ENCODE results near the gene MAGEA10.
"Not testable (repeated sequence)": the region's sequence is repeated elsewhere in the genome, so short reads cannot be mapped to it uniquely, and the experiment has no call there.

MAGEA10 gene

DNA sequence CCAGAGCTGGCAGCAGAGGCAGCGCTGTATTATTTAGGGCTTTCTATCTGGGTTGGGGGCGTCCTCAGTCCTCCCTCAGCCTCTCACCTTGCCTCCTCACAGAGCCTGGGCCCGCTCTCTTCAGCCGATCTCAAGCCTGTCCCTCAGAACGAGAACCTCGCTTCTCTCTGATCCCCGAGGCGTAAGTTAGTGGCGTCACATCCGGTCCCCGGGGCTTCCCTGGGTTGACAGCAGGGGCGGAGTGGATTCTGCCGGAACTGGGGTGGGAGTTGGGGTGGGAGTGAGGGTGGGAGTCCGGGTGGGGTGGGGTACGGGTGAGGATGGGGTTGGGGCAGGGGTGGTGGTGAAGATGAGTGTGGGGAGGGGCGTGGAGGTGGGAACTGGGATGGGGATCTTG lies at the start of gene MAGEA10:
Gene MAGEA10, minus strand, starts transcription at position 190 of the 397 bp plus-strand sequence. CDS start 2,957 bp downstream, outside the sequence.
- Mint-ChIP-seq H3K4me3 (no peak within 1 kb of the TSS), H3K36me3 (ENCODE audit: low read depth) (no peaks in the 10 kb centered on the region), H3K4me1 (ENCODE audit: low read depth) (no peaks in the 10 kb centered on the region), H3K27ac (no peak within 1 kb of the TSS), H3K27me3 (no peaks in the 10 kb centered on the region), H3K9me3 (no peaks in the 10 kb centered on the region)

DNA sequence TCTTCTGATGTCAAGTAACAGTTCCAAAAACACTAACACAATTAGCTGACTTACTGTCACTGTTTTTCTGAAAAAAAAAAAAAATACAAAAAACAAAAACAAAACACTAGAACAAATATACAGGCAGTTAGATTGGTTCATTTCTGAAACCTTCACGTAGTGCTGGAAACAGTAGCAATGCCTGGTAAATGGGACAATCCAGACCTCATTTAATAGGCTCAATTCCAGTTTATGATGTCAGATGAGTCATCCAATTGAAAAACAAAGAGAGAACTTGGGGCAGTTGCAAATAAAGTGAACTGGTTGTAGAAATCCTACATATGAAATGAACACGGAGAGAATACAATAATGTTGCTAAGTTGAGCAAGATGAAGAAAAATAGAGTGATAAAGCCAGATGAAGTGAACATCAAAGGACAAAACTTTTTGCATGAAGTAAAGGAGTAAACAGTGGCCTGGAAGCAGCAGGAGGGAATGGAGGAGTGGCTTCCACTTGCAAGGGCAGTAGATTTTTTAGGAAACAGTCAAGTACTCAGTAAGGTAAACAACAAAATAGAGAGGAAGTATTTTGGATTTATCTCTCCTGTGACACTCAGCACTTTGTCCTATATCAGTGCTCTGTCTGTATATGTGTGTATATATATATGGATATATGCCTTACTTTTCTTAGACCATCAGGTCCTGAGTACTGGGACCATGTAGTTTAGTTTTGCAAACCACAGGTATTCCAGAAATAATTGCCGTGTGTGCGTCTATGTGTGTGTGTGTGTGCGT lies 39.3 kb upstream of the MAGEA10 start:
- no peak overlapping the region for H3K27ac Mint-ChIP-seq
- H3K36me3 Mint-ChIP-seq (ENCODE audit: low read depth), result no peaks in the 10 kb centered on the region
- no peaks in the 10 kb centered on the region for H3K4me1 Mint-ChIP-seq (ENCODE audit: low read depth)
- no peak overlapping the region for H3K4me3 Mint-ChIP-seq
- no peaks in the 10 kb centered on the region for H3K9me3 Mint-ChIP-seq
- no peaks in the 10 kb centered on the region for H3K27me3 Mint-ChIP-seq

DNA sequence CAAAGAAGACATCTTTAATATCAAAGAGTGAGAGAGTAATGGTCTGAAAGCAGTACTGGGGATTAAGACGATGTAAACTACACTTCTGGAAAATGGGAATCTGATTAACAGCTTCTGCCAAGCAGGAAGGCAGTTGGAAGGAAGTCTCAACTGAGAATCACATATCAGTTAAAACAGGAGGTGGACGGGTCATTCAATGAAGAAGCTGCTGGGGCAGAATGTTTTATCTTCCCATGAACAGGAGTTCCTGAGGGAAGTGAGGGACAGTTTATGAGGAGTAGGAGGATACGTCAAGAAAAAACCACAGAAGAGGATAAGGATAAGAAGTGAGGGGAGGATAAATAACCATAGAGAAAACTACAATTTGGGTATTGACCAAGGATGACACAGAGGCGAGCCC lies 38.7 kb upstream of the MAGEA10 start:
- Mint-ChIP-seq H3K4me1 (ENCODE audit: low read depth) (no peaks in the 10 kb centered on the region), H3K27ac (no peak overlapping the region), H3K36me3 (ENCODE audit: low read depth) (no peaks in the 10 kb centered on the region), H3K27me3 (no peaks in the 10 kb centered on the region), H3K4me3 (no peak overlapping the region), H3K9me3 (no peaks in the 10 kb centered on the region)

DNA sequence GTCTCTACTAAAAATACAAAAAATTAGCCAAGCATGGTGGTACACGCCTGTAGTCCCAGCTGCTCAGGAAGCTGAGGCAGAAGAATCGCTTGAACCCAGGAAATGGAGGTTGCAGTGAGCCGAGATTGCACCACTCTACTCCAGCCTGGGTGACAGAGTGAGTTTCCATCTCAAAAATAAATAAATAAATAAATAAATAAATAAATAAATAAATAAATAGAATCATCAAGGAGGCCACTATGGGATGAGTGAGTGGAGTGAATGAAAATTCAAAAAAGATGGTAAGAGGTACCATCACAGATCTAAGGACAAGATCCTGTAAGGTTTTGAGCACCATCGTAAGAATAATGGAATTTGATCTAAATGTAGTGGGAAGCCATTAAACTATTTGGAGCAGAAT lies 37.5 kb upstream of the MAGEA10 start:
- not testable (repeated sequence) for H3K27me3 Mint-ChIP-seq; H3K4me1 Mint-ChIP-seq (ENCODE audit: low read depth); H3K27ac Mint-ChIP-seq; H3K36me3 Mint-ChIP-seq (ENCODE audit: low read depth); H3K4me3 Mint-ChIP-seq; H3K9me3 Mint-ChIP-seq

DNA sequence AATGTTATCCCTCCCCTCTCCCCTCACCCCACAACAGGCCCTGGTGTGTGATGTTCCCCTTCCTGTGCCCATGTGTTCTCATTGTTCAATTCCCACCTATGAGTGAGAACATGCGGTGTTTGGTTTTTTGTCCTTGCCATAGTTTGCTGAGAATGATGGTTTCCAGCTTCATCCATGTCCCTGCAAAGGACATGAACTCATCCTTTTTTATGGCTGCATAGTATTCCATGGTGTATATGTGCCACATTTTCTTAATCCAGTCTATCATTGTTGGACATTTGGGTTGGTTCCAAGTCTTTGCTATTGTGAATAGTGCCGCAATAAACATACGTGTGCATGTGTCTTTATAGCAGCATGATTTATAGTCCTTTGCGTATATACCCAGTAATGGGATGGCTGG lies 35.5 kb upstream of the MAGEA10 start:
- not testable (repeated sequence) for H3K27ac Mint-ChIP-seq; H3K9me3 Mint-ChIP-seq; H3K36me3 Mint-ChIP-seq (ENCODE audit: low read depth); H3K27me3 Mint-ChIP-seq; H3K4me1 Mint-ChIP-seq (ENCODE audit: low read depth); H3K4me3 Mint-ChIP-seq

DNA sequence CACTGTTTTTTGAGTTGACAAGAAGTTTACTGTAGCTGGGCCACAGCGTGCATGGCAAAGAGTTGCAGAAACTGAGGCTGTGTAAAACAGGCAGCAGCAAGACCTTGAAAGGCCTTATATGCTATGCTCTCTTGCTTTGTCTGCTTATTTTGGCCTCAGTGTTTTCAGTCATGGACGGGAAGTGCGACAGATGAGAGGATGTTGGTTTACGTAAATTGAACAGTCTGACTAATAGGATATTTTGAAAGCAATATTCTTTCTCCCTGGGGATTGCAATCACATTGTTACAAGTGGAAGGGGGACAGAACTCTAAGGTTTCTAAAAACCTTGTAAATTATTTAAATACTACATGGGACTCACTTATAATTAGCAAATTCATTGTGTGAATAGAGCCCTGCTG lies 32.2 kb upstream of the MAGEA10 start:
- no peak overlapping the region for H3K27ac Mint-ChIP-seq
- H3K9me3 Mint-ChIP-seq, result no peaks in the 10 kb centered on the region
- H3K27me3 Mint-ChIP-seq, result no peaks in the 10 kb centered on the region
- no peaks in the 10 kb centered on the region for H3K4me1 Mint-ChIP-seq (ENCODE audit: low read depth)
- H3K36me3 Mint-ChIP-seq (ENCODE audit: low read depth), result no peaks in the 10 kb centered on the region
- no peak overlapping the region for H3K4me3 Mint-ChIP-seq

DNA sequence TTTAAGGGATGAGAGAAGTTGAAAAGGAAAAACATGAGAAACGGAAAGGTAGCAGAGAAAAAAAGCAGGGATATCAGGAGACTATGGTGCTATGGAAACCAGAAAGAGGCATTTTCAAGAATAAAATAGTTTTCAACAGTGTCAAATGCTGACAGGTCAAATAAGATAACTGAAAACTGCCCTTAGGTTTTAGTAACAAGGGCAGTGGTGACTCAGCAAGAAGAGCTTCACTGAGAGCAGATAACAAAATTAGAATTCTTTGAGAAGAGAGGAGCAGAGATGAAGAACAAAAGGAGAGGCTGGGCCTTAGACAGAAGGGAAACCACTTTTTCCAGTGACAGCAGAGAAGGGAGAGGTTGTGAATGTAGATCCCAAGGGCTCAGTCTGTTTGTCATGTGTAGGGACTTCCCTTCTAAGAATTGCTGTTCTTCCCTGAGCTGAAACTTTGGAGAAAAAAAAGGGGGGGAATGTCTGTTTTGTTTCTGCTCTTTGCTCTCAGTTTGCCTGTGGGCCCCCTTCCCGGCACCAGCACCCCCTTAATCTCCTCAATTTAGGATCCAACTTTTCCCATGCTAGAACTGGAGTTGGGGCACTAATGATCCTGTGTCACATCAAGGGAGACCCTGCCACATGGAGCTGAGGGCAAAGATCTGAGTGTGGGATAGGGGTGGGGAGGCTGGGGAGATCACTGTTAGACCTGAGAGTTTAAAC lies 26.8 kb upstream of the MAGEA10 start:
- Mint-ChIP-seq H3K27me3 (no peaks in the 10 kb centered on the region), H3K4me3 (no peak overlapping the region), H3K36me3 (ENCODE audit: low read depth) (no peaks in the 10 kb centered on the region), H3K9me3 (no peaks in the 10 kb centered on the region), H3K27ac (no peak overlapping the region), H3K4me1 (ENCODE audit: low read depth) (no peaks in the 10 kb centered on the region)

DNA sequence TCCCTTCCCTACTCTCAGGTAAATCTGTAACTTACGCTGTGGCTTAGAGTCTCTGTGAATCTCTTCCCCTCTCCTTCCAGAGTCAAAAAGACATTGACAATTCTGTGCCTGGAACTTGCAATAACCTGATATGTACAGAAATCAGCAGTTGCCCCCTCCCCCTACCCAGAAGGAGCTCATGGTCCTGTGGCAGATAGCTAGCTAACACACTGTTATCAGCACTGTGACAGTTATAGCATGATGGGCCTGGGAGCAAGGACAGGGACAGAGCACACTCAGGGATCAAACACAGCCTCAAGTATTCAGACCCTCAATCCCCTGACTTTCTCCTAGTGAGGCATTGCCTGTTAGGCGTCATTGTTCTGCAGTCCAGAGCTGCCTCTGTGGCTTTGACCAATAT lies 18.7 kb upstream of the MAGEA10 start:
- Mint-ChIP-seq H3K4me3 (no peak overlapping the region), H3K27ac (no peak overlapping the region), H3K4me1 (ENCODE audit: low read depth) (no peaks in the 10 kb centered on the region), H3K36me3 (ENCODE audit: low read depth) (no peaks in the 10 kb centered on the region), H3K9me3 (no peaks in the 10 kb centered on the region), H3K27me3 (no peaks in the 10 kb centered on the region)

DNA sequence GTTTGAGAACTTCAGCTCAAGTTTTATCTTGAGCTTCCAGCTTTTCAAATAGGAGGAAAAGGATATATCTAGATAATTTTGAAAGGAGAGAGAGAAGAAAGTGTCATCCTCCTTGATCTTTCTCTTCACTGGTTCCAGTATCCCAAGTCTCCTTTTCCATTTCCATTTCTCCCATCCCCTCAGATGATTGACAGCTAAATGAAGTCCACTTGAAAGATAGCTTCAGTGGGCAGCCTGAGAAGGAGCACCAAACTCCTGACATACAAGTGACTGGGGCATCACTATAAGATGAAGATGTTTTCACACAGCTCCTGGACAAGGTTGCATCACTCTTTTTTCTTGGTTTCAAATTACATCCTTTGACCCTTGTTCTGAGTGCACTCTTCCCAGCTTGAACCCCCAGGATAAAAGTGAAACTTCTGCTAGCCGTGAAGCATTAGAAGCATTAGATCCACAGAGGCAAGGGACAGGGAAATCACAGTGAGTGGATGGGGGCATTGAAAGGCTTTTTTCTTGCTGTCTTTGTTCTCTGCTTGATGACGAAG lies 17.5 kb upstream of the MAGEA10 start:
- Mint-ChIP-seq H3K4me3 (no peak overlapping the region), H3K27ac (no peak overlapping the region), H3K36me3 (ENCODE audit: low read depth) (no peaks in the 10 kb centered on the region), H3K9me3 (no peaks in the 10 kb centered on the region), H3K4me1 (ENCODE audit: low read depth) (no peaks in the 10 kb centered on the region), H3K27me3 (no peaks in the 10 kb centered on the region)

DNA sequence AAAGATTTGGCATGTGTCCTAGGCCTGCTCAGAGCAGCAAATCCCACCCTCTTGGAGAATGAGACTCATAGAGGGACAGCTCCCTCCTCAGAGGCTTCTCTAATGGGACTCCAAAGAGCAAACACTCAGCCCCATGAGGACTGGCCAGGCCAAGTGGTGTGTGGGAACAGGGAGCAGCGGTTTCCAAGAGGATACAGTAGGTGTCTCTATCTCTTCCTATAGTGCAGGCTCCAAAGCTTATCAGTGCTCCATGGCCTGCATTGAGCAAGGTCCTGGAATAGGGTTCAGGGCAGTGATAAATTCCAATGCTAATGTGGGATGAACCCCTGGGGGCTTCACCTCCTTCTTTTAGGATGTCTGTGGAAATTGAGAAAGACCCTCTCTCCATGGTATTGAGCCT lies 15.7 kb upstream of the MAGEA10 start:
- no peaks in the 10 kb centered on the region for H3K27me3 Mint-ChIP-seq

DNA sequence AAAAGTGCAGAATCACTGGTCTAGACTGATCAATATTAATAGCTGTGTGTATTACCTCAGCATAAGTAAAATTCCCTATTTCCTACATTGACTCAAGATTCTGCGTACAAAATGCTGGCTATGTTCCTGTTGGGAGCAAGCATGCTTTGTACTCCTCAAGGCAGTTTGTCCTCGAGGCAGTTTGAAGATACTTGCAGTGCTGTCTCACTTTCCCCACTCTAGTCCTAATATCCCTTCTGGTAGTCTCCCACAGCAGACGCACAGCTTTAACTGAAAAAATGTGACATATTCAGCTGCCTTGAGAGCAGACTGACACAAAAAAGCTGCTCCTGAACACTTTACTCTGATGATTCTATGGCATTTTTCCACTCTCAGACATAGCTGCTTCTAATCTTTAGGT lies 12.9 kb upstream of the MAGEA10 start:
- Mint-ChIP-seq H3K27ac (no peak overlapping the region), H3K36me3 (ENCODE audit: low read depth) (no peaks in the 10 kb centered on the region), H3K4me3 (no peak overlapping the region), H3K27me3 (no peaks in the 10 kb centered on the region), H3K4me1 (ENCODE audit: low read depth) (no peaks in the 10 kb centered on the region), H3K9me3 (no peaks in the 10 kb centered on the region)

More for the DNA sequence above, 15.7 kb upstream of the MAGEA10 start:
- H3K27ac Mint-ChIP-seq, result no peak overlapping the region
- H3K36me3 Mint-ChIP-seq (ENCODE audit: low read depth), result no peaks in the 10 kb centered on the region
- H3K4me3 Mint-ChIP-seq, result no peak overlapping the region
- H3K9me3 Mint-ChIP-seq, result no peaks in the 10 kb centered on the region
- H3K4me1 Mint-ChIP-seq (ENCODE audit: low read depth), result no peaks in the 10 kb centered on the region

DNA sequence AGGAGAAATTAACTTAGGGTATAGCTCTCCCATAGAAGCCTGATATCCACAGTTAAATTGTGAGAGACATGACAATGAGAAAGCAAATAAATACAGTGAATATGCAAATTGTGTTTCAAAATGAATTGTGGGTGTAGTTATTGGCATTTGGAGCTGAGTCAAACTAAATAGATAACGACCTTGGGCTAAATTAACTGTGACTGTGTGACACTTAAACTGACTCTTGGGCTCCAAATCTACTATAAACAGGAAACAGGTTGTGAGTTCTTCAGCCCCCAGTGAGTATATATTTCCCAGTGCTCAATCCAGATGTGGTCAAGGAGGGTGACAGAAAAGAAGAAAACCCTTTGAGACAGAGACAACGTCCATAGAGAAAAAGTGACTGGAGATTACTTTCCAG lies 11.3 kb upstream of the MAGEA10 start:
- Mint-ChIP-seq H3K9me3 (no peaks in the 10 kb centered on the region), H3K27me3 (no peaks in the 10 kb centered on the region), H3K4me1 (ENCODE audit: low read depth) (no peaks in the 10 kb centered on the region), H3K27ac (no peak overlapping the region), H3K4me3 (no peak overlapping the region), H3K36me3 (ENCODE audit: low read depth) (no peaks in the 10 kb centered on the region)

DNA sequence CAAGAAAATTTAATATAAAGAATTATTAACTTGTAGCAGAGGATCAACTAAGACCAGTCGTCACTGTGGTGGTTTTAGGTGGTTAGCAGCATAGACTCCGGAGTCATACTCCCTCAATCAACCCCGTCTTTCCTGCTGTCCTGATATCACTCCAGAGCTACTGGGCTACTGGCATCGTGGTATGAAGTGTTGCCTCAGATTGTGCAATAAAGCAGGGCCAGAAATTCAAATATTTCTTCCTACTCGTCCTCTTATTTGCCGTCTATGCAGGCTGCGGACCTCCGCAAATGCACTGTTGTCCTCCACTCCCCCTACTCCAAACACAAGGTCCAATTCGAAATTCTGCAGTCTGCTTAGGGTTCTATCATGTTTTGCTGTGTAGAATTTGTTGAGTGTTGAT lies 1.2 kb upstream of the MAGEA10 start:
- Mint-ChIP-seq H3K9me3 (no peaks in the 10 kb centered on the region), H3K36me3 (ENCODE audit: low read depth) (no peaks in the 10 kb centered on the region), H3K27me3 (no peaks in the 10 kb centered on the region), H3K27ac (no peak overlapping the region), H3K4me3 (no peak overlapping the region), H3K4me1 (ENCODE audit: low read depth) (no peaks in the 10 kb centered on the region)

DNA sequence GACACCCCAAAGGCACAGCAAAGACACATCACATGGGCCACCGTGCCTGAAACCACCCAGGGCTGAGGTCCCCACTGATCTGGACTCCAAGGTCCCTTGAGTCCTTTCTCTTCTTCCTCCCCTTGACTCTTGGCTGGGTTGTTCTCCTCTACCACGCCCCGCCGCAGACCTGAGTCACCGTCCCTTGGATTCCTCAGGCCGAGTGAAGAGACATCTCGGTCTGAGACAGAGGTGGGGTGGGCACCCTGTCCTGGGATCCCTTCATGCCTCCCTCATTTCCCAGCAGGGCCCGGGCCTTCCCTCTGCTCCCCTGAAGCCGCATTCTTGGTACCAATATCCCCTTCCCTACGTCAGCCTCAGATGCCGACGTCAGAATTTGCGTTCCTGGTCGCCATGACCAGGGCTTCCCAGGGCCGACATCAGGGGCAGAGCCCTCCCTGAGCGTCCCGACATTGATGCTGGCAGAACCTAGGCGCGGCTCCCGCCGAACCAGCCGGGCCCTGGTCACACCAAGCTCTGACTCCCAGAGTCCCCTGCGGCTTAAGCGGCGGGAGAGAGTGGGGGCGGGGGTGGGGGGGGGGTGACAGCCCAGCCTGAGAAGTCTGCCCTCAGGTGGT lies 498 bp downstream of the MAGEA10 start:
- H3K4me1 Mint-ChIP-seq (ENCODE audit: low read depth), result no peaks in the 10 kb centered on the region
- H3K27me3 Mint-ChIP-seq, result no peaks in the 10 kb centered on the region
- H3K27ac Mint-ChIP-seq, result no peak overlapping the region
- H3K36me3 Mint-ChIP-seq (ENCODE audit: low read depth), result no peaks in the 10 kb centered on the region
- H3K4me3 Mint-ChIP-seq, result no peak overlapping the region
- H3K9me3 Mint-ChIP-seq, result no peaks in the 10 kb centered on the region

DNA sequence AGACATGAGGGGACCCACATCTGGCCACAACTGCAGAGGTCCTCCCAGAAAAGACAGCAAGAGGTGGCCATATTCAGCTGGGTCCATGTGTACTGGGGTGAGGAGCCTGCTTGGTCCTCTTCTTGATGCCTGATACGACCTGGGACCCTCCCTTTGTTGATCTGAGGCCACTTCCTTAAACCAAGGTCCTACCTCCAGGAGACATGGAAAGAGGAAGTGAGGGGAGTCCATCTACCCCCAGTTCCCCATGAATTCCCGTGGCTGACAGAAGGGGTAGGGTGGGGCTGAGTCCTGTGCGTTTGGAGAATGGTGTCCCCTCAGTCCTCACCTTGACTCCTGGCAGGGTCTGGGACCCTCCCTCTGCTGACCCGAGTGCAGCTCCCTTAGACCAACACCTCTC lies 2.1 kb downstream of the MAGEA10 start:
- Mint-ChIP-seq H3K4me1 (ENCODE audit: low read depth) (no peaks in the 10 kb centered on the region), H3K36me3 (ENCODE audit: low read depth) (no peaks in the 10 kb centered on the region), H3K9me3 (no peaks in the 10 kb centered on the region), H3K27ac (no peak overlapping the region), H3K4me3 (no peak overlapping the region), H3K27me3 (no peaks in the 10 kb centered on the region)
